Glomerular endothelial cell (primary cell): ENCODE measurements around the gene TMEM72. TPM values are rescaled to one million over a fixed set of nuclear protein-coding genes. Genes with fewer than 3 reads are reported as not detected.

Experiments
- DNase-seq: peaks from one replicate; pipeline ENCODE4 v3.0.0-alpha.2; 2011; ENCODE audit warnings: low read depth, low spot score; ENCODE audit errors: extremely low read depth
- total RNA-seq: library from RNA; depleted of rRNA; stranded (reverse); fragments of >200 nt; gene quantifications from 2 replicates; pipeline ENCODE4 v1.2.3, GENCODE V29; 2015

The TMEM72 gene
- total RNA-seq, 1 donor from 2014 or later = not detected

DNA sequence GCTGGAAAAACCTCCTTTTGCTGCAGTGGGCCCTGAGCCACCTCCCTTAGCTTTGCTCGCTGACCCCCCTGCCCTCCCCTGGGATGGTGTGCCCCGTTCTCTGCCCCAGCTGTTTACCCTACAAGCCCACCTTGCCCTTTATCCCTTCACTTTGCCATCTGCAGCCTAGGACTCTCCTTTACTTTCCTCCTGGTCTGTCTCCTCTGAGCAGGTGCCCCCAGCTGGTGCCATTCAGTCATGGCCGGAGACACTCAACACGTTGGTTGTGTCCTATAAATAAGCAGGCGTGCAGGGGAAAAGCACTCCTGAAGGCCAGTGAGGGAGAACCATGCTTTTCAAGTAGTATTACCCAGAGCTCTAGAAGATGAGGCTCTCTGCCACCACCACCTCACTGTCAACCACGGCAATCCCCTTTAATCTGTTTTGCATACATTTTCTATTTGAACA is 54.5 kb downstream of the TMEM72 start:
- DNase-seq = no peak

DNA sequence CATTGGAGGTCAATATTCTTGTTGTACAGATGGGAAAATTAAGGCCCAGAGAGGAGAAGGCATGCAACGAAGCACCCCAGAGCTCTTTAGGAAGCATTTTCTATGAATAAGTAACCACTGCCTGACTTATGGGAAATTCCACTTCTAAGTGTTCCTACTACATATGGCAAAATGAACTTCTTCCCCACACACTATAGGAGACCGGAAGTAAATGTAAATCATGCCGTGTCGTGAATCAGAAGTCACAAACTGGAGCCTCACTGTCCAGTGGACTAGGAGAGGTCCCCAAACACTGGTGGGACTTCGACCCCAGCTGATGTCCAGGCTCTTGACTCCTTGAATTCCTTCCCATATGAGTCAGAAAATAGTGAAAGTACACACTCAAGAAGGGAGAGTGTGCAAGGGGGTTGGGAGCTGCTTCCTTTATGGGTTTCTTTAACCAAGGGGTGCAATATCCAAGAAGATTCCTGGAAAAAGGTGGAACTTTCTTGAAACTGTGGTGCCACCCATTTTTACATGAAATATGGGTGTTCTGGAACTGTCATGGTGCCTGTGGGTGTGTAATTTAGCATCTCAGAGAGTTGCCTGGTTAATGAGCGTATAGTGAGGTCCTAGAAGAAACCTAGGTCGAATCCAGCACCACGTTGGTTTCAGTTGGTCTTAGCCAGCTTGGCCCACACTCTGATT is 55.1 kb downstream of the TMEM72 start:
- no peak for DNase-seq

DNA sequence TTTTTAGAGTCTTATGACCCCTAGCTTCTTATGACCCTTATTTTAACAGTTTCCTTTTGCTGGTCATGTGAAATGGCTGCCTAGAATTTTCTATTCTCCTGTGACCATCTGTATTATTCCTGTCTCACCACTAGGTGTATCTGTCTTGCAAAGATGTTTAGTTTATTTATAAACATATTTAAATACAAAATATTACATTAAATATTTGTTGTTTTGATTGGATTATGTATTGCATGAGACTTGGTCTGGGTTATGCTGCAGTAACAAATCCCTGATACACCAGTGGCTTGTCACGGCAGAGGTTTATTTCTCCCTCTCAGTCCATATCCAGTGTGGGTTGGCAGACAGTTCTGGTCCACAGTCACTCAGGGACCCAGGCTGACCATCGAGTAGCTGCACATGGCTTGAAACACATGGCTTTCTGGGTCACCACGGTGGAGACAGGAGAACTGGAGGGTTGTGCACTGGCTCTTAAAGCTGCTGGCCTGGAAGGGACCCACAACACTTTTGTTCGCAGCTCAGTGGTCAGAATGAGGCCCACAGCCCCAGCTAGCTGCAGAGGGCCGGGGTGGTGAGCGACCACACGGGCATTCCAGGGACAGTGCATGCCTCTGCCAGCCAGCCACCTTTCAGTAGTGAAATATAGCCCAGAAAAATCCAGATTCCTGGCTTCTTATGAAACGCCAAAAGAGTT is 55.8 kb downstream of the TMEM72 start:
- no peak for DNase-seq

DNA sequence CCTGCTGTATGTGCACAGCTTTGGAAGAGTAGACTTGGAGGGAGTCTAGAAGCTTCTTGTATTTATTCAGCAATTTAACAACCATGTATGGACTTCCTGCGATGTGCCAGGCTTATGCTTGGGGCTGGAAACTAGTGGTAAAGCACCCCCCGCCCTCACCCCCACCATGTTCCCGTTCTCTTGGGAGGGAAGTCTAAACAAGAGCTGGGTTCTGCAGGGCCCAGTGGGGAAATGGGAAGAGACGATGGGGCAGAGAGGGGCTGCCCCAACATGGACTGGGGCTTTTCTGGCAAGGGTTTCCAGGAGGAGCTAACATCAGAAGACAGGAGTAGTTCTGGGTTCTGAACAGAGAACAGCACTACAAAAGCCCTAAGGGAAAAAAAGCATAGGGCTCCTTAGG is 56.5 kb downstream of the TMEM72 start:
- DNase-seq = no peak

DNA sequence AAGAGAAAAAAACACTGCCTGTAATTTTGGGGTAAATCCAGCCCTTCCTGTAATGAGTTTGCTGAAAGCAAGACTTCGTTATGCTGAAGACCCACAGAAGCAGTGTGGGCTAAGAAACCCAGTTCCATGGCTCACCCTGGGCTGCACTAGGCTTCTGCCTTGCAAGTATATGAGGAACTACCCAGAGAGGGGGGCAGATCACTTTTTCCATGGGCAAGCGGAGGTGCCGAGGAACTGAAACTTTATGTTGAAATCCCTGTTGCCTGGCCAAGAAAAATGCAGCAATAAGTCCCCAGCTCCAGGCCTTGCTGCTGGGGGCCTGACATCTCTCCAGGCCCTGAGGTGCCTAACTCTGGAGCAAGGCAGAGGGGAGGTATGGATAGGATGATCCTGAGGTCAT is 57.0 kb downstream of the TMEM72 start:
- no peak for DNase-seq

DNA sequence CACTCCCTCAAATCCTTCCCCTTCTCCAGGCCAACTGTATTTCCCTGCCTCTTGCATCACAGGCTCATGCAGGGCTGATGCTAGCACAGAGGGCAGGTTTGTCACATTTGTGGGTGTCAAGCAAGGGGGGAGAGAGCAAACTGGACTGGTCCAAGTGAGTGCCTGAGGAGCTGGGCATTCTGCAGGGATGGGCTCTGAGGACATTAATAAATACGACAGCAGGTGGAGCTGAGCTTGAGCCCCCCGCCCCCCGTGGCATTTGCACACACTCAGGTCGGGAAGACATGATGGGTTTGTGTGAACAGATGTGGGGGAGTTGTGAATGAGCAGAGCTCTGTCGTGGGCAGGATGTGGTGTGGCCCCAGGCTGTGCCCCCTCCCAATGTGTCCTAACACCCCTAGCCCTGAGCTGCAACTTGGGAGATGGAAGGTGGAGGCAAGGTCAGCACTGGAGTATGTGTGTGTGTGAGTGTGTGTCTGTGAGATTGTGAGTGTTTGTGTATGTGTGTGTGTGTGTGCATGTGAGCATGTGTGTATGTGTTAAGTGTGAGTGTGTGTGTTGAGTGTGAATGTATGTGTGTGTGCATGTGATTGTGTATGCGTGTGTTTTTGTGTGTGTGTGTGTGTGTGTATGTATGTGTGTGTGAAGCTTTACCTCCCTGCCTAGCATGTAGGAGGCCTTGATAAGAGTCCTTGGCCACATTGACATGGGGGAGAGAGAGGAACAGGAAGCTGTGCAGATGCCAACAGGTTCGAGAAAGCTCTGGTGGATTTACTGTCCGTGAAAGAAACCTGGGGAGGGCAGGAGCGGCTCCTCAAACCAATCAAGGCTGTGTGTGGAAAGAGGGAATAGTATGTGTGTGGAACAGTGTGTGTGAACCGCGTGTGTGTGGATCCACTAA is 57.6 kb downstream of the TMEM72 start:
- no peak for DNase-seq

DNA sequence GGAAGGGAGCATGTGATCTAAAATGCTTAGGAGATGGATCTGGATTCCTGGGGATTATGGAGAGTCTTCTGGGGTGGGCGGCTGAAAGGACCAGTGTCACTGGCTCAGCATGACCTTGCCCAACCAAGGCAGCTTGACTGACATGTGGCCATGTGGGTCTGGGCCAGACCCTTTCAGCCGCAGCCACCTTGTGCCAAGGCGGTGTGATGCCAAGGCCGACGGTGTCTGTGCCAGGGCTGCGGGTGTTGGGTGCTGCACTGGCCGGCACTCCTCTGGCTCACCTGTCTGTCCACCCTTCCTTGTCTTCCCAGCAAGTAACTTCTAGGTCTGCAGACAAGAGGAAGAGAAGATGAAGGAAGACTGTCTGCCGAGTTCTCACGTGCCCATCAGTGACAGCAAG is 58.7 kb downstream of the TMEM72 start:
- no peak for DNase-seq

DNA sequence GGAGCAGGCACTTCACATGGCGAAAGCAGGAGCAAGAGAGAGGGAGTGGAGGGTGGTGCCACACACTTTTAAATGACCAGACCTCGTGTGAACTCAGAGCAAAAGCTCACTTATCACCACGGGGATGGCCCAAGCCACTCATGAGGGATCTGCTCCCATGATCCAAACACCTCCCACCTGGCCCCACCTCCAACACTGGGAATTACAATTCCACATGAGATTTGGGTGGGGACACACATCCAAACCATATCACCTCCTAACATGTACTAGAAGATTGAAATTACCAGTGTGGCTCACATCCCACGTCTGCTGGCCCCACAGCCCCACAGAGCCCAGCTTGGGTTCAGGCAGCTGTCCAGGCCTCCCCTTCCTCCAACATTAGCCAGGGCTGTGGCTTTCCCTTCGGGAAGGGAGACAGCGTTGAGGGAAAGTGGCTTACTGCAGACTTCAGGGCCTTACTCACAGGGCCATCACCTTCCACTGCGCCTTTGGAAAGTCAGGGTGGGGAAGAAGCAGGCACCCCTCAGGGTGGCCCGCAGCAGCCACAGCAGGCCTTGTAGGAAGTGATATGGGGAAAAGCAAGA is 59.8 kb downstream of the TMEM72 start:
- no peak for DNase-seq

DNA sequence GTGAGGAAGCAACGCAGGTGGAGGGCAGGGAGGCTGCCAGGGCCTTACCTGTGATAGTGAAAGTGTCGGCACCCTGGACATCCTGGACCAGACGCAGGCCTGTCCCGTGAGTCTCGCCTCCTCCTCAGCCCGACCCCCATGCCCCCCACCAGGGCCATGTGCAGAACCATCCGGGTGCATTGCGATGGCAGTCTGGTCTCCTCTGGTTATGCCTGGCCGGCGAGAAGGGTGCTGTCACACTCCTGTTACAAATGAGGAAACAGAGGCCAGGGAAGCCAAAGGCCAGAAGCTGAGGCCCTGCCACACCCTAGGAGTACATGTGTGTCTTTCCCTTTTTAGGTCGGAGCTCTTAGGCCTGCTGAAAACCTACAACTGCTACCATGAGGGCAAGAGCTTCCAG is 60.3 kb downstream of the TMEM72 start:
- DNase-seq = no peak

DNA sequence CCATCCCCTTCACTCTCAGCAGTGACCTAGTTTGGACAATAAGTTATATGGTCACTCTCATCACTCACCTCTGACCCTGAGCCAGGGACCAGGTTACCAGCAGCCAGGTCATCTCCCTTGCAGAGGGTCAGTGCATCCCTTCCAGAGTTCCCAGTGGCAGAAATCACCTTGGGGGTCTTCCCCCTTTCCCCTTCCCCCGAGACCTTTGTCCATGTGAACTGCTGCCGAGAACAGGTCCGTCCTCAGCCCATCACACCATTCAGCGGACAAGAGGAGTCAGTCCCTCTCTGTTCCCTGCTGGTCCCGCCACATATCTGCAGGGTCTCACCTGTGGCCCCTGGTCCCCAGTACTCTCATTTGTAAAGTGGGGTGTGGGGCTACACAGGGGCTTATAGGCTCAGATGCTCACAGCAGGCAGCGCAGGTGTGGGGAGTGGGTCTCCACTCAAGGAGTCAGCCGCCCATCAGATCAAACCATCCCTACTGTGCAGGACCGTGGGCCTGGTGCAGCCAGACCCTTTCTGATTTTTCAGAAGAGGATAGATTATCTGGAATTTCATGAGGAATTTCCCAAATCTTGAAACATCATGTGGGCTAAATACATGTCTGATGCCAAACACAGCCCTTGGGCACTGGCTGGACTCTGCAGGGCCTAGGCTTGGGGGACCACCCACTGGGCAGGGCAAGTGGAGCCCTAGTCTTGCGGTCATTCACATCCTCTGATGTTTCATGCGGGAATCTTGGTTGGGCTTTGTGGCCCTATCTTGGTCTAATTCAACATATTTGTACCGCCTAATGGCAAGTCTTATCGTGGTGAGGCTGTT is 61.0 kb downstream of the TMEM72 start:
- DNase-seq = no peak

DNA sequence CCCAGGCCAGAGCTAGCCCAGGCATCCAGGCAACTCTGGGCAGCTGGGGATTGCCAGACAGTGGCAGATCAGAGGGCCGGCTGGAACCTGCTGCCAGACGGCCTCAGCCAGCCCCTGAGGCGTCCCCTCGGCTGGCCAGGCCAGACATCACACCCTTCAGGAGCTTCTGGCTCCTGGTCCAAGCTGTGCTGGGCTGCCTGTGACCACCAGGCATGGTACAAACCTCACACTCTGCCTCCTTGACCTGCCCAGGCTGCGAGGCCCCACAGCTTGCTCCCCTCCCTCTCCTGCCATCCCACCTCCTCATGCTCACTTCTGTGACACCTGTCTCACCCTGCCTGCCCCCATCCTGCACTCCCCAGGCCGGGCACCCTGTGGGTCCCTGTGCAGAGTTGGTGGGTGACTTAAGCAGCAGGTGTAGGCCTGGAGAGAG is 61.8 kb downstream of the TMEM72 start:
- no peak for DNase-seq

DNA sequence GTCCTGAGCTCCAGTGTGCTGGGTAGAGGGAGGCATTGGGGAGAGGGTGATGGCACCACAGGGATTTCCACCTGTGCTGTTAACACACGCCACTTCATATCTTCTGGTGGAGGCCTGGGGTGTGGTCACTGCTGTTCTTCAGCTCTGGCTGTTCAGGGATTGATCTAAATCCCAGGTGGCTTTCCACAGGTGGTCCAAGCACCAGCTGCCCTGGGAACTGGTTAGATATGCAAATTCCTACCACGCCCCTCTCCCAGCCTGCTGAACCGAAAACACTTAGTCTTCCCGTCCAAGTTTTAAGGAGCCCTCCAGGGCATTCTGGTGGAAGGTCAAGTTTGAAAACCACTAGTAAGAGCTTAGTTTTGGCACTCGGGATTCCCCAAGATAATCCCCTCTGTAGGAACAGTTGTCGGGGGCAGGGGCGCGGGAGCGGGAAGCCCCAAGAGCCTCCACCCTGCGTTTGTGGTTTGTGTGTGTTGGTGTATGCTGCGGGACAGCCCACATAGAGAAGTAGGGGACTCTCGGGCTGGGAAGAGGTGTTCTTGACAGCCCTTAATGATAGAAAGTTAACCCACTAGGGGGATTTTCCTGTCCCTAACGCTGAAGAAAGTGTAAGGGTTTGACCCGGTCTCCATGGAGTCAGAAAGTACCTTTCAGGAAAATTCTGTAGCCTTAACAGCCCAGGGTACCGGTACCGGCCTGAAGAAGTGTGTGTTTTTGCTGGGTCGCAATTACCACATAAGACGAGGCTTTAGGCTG is 62.4 kb downstream of the TMEM72 start:
- DNase-seq = no peak

DNA sequence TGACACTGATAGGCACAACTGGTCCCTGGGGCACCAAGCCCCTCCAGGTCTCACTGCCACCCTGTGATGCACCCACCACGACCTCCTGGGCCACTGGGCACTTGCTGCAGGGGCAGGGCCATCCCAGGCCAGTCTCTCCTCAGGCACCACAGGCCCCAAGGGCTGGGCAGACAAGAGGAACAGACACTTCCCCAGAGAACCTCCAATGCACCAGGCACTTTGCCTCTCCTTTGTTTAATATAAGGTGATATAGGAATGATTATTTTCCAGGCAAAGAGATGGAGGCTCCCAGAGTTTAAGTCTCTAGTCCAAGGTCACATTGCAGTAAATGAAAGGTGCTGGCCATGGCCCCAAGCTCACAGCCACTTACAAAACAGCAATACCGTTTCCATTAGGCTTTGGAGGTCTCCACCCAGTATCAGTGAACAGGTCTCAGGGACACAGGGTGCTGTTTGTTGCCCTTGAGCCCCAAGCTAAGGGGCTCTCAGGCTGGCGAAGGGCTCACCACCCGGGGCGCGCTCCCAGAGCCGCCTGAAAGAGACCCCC is 63.0 kb downstream of the TMEM72 start:
- DNase-seq = no peak

DNA sequence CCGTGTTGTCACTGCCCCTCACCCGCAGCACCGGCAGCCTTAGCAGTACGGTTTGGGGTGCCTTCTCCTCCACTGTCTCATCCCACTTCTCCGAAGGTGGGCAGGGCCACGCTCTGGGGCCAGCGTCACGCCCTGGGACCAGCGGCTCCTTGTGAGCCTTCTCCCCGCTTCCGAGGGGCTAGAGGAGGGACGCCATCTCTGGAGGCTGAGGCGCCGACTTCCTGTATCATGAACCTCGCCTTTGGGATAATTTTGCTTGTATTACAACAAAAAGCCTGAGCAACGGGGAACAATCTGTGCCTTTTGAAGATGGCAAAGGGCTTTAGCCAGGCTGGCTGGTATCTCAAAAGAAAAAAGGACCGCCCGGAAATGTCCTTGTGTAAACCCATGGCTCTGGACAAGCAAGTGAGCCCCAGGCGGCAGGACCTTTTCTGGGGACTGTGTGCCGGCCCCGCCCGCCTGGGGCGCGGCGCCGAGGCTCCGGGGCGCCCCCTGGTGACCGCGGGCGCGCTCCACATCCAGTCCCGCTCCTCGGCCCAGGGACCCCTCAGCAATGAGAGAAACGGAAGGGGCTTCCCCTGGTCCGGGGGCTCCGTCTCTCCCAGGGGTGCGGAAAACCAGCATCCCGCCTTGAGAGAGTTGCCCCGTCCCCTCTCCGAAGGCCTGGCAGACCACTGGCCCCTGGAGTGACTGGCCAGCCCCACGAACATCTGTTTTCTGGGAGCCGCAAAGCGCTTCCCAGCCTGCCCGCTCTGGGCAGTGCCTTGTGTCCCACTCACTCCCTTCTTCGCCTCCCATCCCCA is 63.7 kb downstream of the TMEM72 start:
- no peak for DNase-seq

DNA sequence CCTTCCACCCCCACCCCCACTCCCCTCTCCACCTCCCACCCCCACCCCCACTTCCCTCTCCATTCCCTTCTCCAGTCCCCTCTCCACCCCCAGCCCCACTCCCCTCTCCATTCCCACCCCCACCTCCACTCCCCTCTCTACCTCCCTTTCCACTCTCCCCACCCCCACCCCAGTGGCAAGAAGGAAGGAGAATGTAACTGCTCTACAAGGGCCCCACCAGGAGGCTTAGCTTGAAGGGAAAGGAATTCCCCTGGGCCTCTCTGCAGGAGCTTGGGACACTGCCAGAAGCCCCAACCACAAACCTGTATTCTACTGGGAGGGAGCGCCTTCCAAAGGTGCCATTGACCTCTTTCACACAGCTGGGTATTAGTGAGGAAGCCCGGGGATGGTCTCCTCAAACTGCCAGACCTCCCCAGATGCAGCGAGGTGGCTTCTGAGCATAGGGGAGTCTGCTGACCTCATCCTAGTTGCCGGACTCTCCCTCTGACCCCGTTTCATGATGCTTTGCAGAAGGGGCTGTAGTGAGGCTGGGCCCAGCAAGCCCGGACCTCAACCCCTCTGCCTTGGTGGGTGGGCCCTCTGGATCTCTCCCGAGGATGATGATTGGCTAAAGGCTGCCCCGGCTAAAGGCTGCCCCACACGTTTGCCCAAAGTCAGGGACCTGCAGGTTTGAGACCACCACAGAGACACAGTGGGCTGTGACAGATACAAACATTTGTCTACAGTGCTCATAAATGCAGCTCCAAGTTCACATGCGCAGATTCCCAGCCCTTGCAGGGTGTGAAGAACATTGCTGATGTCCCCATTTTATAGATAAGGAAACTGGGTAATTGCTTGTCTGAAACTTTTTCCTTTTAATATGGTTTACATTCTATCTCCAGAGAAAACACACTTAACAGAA is 64.5 kb downstream of the TMEM72 start:
- DNase-seq = no peak

DNA sequence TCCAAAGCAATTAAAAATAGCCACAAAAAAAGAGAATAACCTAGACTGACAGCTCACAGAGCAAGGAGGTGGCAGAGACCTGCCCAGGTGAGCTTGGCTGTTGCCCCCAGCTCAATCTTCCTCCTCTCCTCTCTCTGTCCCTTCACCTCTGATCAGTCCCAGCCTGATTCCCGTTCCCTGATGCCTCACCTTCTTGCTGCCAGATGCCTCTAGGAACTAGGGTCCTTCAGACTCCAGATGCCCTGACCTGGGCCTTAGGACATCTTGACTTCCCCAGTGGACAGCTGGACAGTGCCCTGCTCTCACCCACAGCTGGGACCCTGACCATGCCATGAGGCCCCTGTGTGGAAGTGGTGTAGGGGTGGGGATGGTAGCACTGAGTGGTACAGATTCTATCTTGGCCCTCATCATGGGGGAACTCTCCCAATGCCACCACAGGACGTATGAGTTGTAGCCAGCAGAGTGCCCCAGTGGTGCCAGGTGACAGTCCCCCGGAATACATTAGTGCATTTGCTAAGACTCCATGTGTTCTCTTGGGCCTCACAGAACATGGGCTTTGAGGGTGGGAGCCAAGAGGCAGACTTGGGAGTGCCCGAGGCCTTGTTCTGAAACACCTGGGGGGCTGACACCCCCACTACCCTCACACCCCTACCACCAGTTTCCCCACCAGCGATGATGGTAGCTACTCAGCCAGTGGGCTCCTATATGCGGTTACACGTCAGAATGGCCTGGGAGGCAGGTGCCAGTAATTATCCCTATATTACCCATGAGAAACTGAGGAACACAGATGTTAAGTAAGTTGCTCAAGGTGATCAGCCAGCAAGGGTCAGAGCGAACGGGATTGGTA is 65.4 kb downstream of the TMEM72 start:
- DNase-seq = no peak
